K562 (cell line): Measurements from ENCODE around the gene VMP1. TPM values are rescaled to one million over a fixed set of nuclear protein-coding genes. Genes with fewer than 3 reads are reported as not detected.

Experiments
- ATAC-seq: fragments of 200-7000 bp; cut with Tn5 transposase; 3 replicates; pipeline ENCODE4 v1.9.1; 2020; ENCODE audit warnings: moderate library complexity
- BruUV-seq: library from RNA; stranded (reverse); fragments of 400-500 nt; replicated peaks from 2 replicates; lab custom pipeline; 2021; lab: Mats Ljungman, UMichigan
- CTCF ChIA-PET: fragments of 300-600 bp; formaldehyde crosslinking; extraction: SDS; loops from one replicate; lab custom pipeline; 2021; ENCODE audit warnings: low intra/inter-chr PET ratio; lab: Yijun Ruan, JAX
- POLR2A ChIA-PET: fragments of 300-600, 350-650 bp; sonication (Branson Sonifier 250); formaldehyde crosslinking; extraction: SDS; loops from one replicate; lab custom pipeline; 2021; ENCODE audit warnings: antibody characterized with exemption, inconsistent platforms; lab: Yijun Ruan, JAX
- DNase-seq, 4 experiments: peaks; one replicate each; pipeline versions ENCODE4 v3.0.0 to v3.0.0-alpha.2; 2011 to 2018; ENCODE audit warnings: low spot score in 3 of 4, mixed read lengths in 3 of 4; ENCODE audit errors: extremely low read depth in 1 of 4
- FAIRE-seq: peaks from 2 replicates; lab custom pipeline; 2011; peaks lifted over from hg19 to GRCh38; lab: Jason Lieb, UNC
- H2AFZ ChIP-seq: 2 replicates; pipeline ENCODE4 v1.6.0; 2011; ENCODE audit warnings: low read depth, low read length, control low read depth, inconsistent platforms
- H3K27ac ChIP-seq: fragments of 200-600 bp; 3 replicates; pipeline ENCODE4 v1.8.0; 2011; ENCODE audit warnings: low read depth, mild to moderate bottlenecking, control low read depth, inconsistent platforms, low read length, moderate library complexity, mixed read lengths; ENCODE audit errors: extremely low read depth
- H3K27me3 ChIP-seq, 2 experiments: fragments of 300-600 bp in 1 of 2; 2 replicates in 1 of 2; 3 replicates in 1 of 2; pipeline versions ENCODE4 v1.6.0 to v1.8.0; 2011; ENCODE audit warnings: inconsistent platforms in 2 of 2, low read length in 2 of 2, mild to moderate bottlenecking in 1 of 2, mixed read lengths in 1 of 2, moderate library complexity in 1 of 2; ENCODE audit not compliant: control insufficient read depth in 2 of 2, insufficient read depth in 2 of 2
- H3K36me3 ChIP-seq: fragments of 300-600 bp; 3 replicates; pipeline ENCODE4 v1.8.0; 2011; ENCODE audit warnings: mild to moderate bottlenecking, low read length, inconsistent platforms; ENCODE audit not compliant: control insufficient read depth, insufficient read depth
- H3K4me1 ChIP-seq, 2 experiments: fragments of 200-600 bp in 1 of 2; replicated peaks in 1 of 2; 2 replicates in 1 of 2; 3 replicates in 1 of 2; pipeline versions ENCODE4 v1.5.1 to v1.8.0; 2011; ENCODE audit warnings: inconsistent platforms in 2 of 2, low read length in 2 of 2, mild to moderate bottlenecking in 1 of 2, mixed read lengths in 1 of 2, moderate library complexity in 1 of 2; ENCODE audit not compliant: control insufficient read depth in 2 of 2, insufficient read depth in 2 of 2
- H3K4me2 ChIP-seq: 2 replicates; pipeline ENCODE4 v1.6.1; 2011; ENCODE audit warnings: low read length, control low read depth, inconsistent platforms, mixed read lengths; ENCODE audit not compliant: insufficient read depth
- H3K4me3 ChIP-seq: fragments of 200-600 bp; sonication (generic), shearing (Covaris generic); 2 replicates; pipeline ENCODE4 v1.5.1; 2016; ENCODE audit warnings: control low read depth, inconsistent platforms
- H3K79me2 ChIP-seq: fragments of 200-600 bp; 3 replicates; pipeline ENCODE4 v1.8.0; 2011; ENCODE audit warnings: low read length, inconsistent platforms; ENCODE audit not compliant: control insufficient read depth, insufficient read depth
- H3K9ac ChIP-seq, 2 experiments: 2 replicates each; pipeline versions ENCODE4 v1.6.0 to v1.6.1; 2011; ENCODE audit warnings: low read depth in 2 of 2, low read length in 2 of 2, control low read depth in 1 of 2, inconsistent platforms in 1 of 2, mild to moderate bottlenecking in 1 of 2, mixed read lengths in 1 of 2; ENCODE audit not compliant: insufficient read depth in 1 of 2
- H3K9me1 ChIP-seq: one replicate; pipeline ENCODE4 v1.6.0; 2011; ENCODE audit warnings: inconsistent platforms, mild to moderate bottlenecking, low read length, moderate library complexity; ENCODE audit not compliant: control insufficient read depth, insufficient read depth
- H3K9me3 ChIP-seq: replicated peaks from 2 replicates; pipeline ENCODE4 v1.5.1; 2011; ENCODE audit warnings: low read depth, low read length, inconsistent platforms; ENCODE audit not compliant: control insufficient read depth, insufficient read depth
- H4K20me1 ChIP-seq: replicated peaks from 2 replicates; pipeline ENCODE4 v1.6.1; 2011; ENCODE audit warnings: low read length, inconsistent platforms, mixed read lengths; ENCODE audit not compliant: control insufficient read depth, insufficient read depth
- CBX1 ChIP-seq: sonication (generic); IDR thresholded peaks from 2 replicates; pipeline ENCODE4 v1.6.1; 2016; ENCODE audit warnings: antibody characterized with exemption, low read depth, mild to moderate bottlenecking
- ESRRA ChIP-seq: fragments of 450-650 bp; IDR thresholded peaks from 2 replicates; pipeline ENCODE4 v1.6.1; 2014; ENCODE audit warnings: low read depth, mild to moderate bottlenecking, moderate library complexity, borderline replicate concordance
- REST ChIP-seq, 2 experiments: fragments of 450-650 bp; formaldehyde crosslinking in 1 of 2; IDR thresholded peaks; 2 replicates each; pipeline versions ENCODE4 v1.4.0 to v1.6.1; 2014 to 2020; ENCODE audit warnings: mild to moderate bottlenecking in 2 of 2, borderline replicate concordance in 1 of 2, low read depth in 1 of 2
- SP1 ChIP-seq: sonication (generic); formaldehyde crosslinking; IDR thresholded peaks from 2 replicates; pipeline ENCODE4 v1.8.1; 2022; ENCODE audit warnings: mild to moderate bottlenecking, missing genetic modification reagents
- ZBTB1 ChIP-seq: sonication (generic); formaldehyde crosslinking; IDR thresholded peaks from 2 replicates; pipeline ENCODE4 v1.8.1; 2023; ENCODE audit warnings: missing genetic modification reagents, low read depth, mild to moderate bottlenecking, borderline replicate concordance
- ZBTB11 ChIP-seq, 3 experiments: fragments of 200-800 bp in 1 of 3; fragments of 250-450 bp in 1 of 3; fragments of 450-650 bp in 1 of 3; sonication (Bioruptor Pico) in 1 of 3; sonication (Bioruptor generic) in 1 of 3; formaldehyde crosslinking in 1 of 3; IDR thresholded peaks; 2 replicates each; pipeline versions ENCODE4 v1.6.1 to v1.8.0; 2016 to 2022; ENCODE audit warnings: mild to moderate bottlenecking in 2 of 3, missing genetic modification characterization in 2 of 3, missing compliant biosample characterization in 1 of 3, moderate library complexity in 1 of 3
- ZC3H4 ChIP-seq: sonication (generic); formaldehyde crosslinking; IDR thresholded peaks from 2 replicates; pipeline ENCODE4 v1.9.0; 2021; ENCODE audit warnings: missing genetic modification reagents, borderline replicate concordance
- ZC3H8 ChIP-seq: fragments of 450-650 bp; IDR thresholded peaks from 2 replicates; pipeline ENCODE4 v1.6.1; 2017
- ZKSCAN1 ChIP-seq: fragments of 150-350 bp; IDR thresholded peaks from 2 replicates; pipeline ENCODE4 v1.6.1; 2016; ENCODE audit warnings: low read depth, low read length
- ZKSCAN3 ChIP-seq: fragments of 250-450 bp; sonication (Bioruptor Pico); IDR thresholded peaks from 2 replicates; pipeline ENCODE4 v1.4.0; 2020
- ZNF165 ChIP-seq: fragments of 250-450 bp; sonication (Bioruptor Pico); IDR thresholded peaks from 2 replicates; pipeline ENCODE4 v1.4.0; 2020; ENCODE audit warnings: borderline replicate concordance
- WGBS: fragments of 100-300 bp; shearing (Covaris generic); methylation state at CpG from one replicate; pipeline ENCODE4 v1.1.6; 2016; ENCODE audit warnings: low coverage, mixed read lengths; ENCODE audit not compliant: insufficient coverage; ENCODE audit errors: missing lambda C conversion rate; 5-methylcytosine and 5-hydroxymethylcytosine counted together
- in situ Hi-C: fragments of 300-500 bp; cut with MboI; formaldehyde crosslinking; loops from 4 replicates; pipeline ENCODE4 v1.15.0; 2018; ENCODE audit warnings: inconsistent platforms, mixed read lengths
- intact Hi-C: fragments of 100-400 bp; cut with micrococcal nuclease; formaldehyde crosslinking; loops from 2 replicates; pipeline ENCODE4 v1.14.2; 2022
- polyA plus RNA-seq, 8 experiments: library from polyadenylated mRNA; depleted of rRNA in 4 of 8; stranded (reverse) in 5 of 8; unstranded in 3 of 8; fragments of >200 nt; fragmentation: Nextera tagmentation in 2 of 8; fragmentation: Illumina TruSeq in 1 of 8; extraction: Ambion mirVana in 2 of 8; extraction: Trizol in 1 of 8; gene quantifications; 2 replicates each; pipeline versions ENCODE4 v1.2.1 to v1.2.3, GENCODE V29; 2011 to 2014; ENCODE audit warnings: inconsistent platforms in 1 of 8, missing spikeins in 1 of 8
- total RNA-seq, 7 experiments: library from RNA; depleted of rRNA in 6 of 7; stranded (reverse); fragments of >200 nt in 6 of 7; fragmentation: Illumina TruSeq in 2 of 7; extraction: Trizol in 2 of 7; gene quantifications; 2 replicates each; pipeline versions ENCODE4 v1.2.1 to v1.2.3, GENCODE V29; 2011 to 2021; ENCODE audit warnings: low replicate concordance in 1 of 7

The VMP1 gene
- total and polyA plus RNA-seq, 9 of the 15 experiments (the other 6 are each of a cell fraction or from before 2014, with no cell fraction given): 123 to 304 (median 151) TPM

DNA sequence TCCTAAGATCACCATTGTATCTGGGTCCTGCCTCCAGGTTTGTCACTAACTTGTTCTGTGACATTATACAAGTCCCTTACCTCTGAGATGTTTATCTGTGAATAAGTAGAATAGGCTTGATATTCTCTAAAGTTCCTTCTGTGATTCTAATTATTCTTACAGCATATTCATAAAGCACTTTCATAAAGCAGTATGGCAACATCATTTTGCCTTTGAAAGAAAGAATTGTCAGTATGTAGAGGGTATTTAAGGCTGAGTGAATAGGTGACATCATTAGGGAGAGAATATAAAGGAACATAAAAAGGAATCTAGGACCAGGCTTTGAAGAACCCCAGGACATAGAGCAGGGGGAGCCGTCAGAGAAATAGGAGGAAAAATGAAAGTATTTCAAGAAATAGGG, 15.6 kb downstream of the VMP1 start:
- ATAC-seq: no peak
- TF ChIP-seq CBX1 (no peak), ZNF165 (no peak), ESRRA (no peak), ZKSCAN1 (no peak), REST (IDR thresholded peaks at IDR 0.05; ENCODE audit: borderline replicate concordance) (no peak), REST (CRISPR knock-in tag; IDR thresholded peaks at IDR 0.05; ENCODE audit: low read depth) (no peak), ZC3H8 (no peak), ZBTB1 (no peak), ZC3H4 (CRISPR knock-in tag) (no peak), ZBTB11 (CRISPR knock-in tag; IDR thresholded peaks at IDR 0.05) (no peak), ZKSCAN3 (CRISPR knock-in tag) (no peak), SP1 (CRISPR knock-in tag) (no peak)

More for the DNA sequence above, 15.6 kb downstream of the VMP1 start:
- H3K36me3 ChIP-seq: no peaks in the 10 kb centered on the region; the same call in 1 of the 3 replicates
- FAIRE-seq (no peak), DNase-seq (no peak)
- ChIA-PET CTCF (no interaction called here), POLR2A (interaction anchor here (0.8 to 0.9 kb wide), 2 partner anchors 11 to 21 kb away, joined by 3 read pairs; no protein-coding TSS in a partner anchor)
- H3K27ac ChIP-seq: no peak overlapping the region
- WGBS: 77% methylated on average over 1 of the region's 1 CpG
- in situ Hi-C loops: no loop called here
- H3K9me3 ChIP-seq: no peaks in the 10 kb centered on the region
- H2AFZ ChIP-seq: no peak overlapping the region
- H3K27me3 ChIP-seq: no peaks in the 10 kb centered on the region
- peaks cover 80% of the 10 kb centered on the region for H3K79me2 ChIP-seq
- H4K20me1 ChIP-seq: no peaks in the 10 kb centered on the region
- no peak overlapping the region for H3K4me3 ChIP-seq
- BruUV-seq: no TSS peak
- H3K4me1 ChIP-seq: peaks cover 3% of the 10 kb centered on the region in 2 experiments; a peak in 2 of 5 replicates
- intact Hi-C loops: no loop called here
- no peak overlapping the region for H3K9ac ChIP-seq
- no peaks in the 10 kb centered on the region for H3K9me1 ChIP-seq
- H3K4me2 ChIP-seq: no peak overlapping the region
